HEK293 (cell line): ENCODE results near the gene HEBP2.
"Not testable (repeated sequence)": the region's sequence is repeated elsewhere in the genome, so short reads cannot be mapped to it uniquely, and the experiment has no call there.

Source experiments
- CTCF ChIA-PET: fragments of 350-600 bp; formaldehyde crosslinking; extraction: SDS; loops from one replicate; lab custom pipeline; 2021; ENCODE audit warnings: antibody characterized with exemption; lab: Yijun Ruan, JAX
- POLR2A ChIA-PET: fragments of 300-600 bp; formaldehyde crosslinking; extraction: SDS; loops from one replicate; lab custom pipeline; 2020; ENCODE audit warnings: antibody characterized with exemption, inconsistent platforms; lab: Yijun Ruan, JAX
- H3K27ac ChIP-seq: fragments of 200-500 bp; sonication (Bioruptor generic); 2 replicates; pipeline ENCODE4 v1.5.1; 2014; ENCODE audit warnings: low read depth, low read length, control low read depth, inconsistent platforms; ENCODE audit errors: extremely low read depth
- H3K36me3 ChIP-seq, 2 experiments: fragments of 200-500 bp in 1 of 2; sonication (Bioruptor generic) in 1 of 2; 1 replicate in 1 of 2; 2 replicates in 1 of 2; pipeline ENCODE4 v1.5.1; 2014 to 2017; ENCODE audit warnings: inconsistent platforms in 2 of 2, low read length in 2 of 2; ENCODE audit not compliant: control insufficient read depth in 2 of 2, insufficient read depth in 1 of 2
- H3K4me1 ChIP-seq: fragments of 200-500 bp; sonication (Bioruptor generic); 2 replicates; pipeline ENCODE4 v1.5.1; 2014; ENCODE audit warnings: mild to moderate bottlenecking, low read length, inconsistent platforms; ENCODE audit not compliant: control insufficient read depth, insufficient read depth
- H3K4me3 ChIP-seq: 2 replicates; pipeline ENCODE4 v1.5.1; 2011; ENCODE audit warnings: low read depth, mild to moderate bottlenecking, control low read depth, low read length, moderate library complexity
- H3K9me3 ChIP-seq: fragments of 200-500 bp; sonication (Bioruptor generic); 2 replicates; pipeline ENCODE4 v1.5.1; 2014; ENCODE audit warnings: low read depth, low read length, inconsistent platforms; ENCODE audit not compliant: control insufficient read depth, insufficient read depth
- ATF2 ChIP-seq: fragments of 450-650 bp; formaldehyde crosslinking; IDR thresholded peaks from 2 replicates; pipeline ENCODE4 v1.5.1; 2016; ENCODE audit warnings: missing biosample characterization, missing genetic modification characterization, low read depth
- BCL11A ChIP-seq: fragments of 450-650 bp; formaldehyde crosslinking; IDR thresholded peaks from 2 replicates; pipeline ENCODE4 v1.5.1; 2016; ENCODE audit warnings: low read depth, missing biosample characterization, missing genetic modification characterization
- EGR2 ChIP-seq: fragments of 450-650 bp; formaldehyde crosslinking; IDR thresholded peaks from 2 replicates; pipeline ENCODE4 v1.5.1; 2016; ENCODE audit warnings: low read depth, missing biosample characterization, missing genetic modification characterization
- ELK4 ChIP-seq: IDR thresholded peaks from 2 replicates; pipeline ENCODE4 v1.6.1; 2011; ENCODE audit warnings: mild to moderate bottlenecking, low read depth, low read length, borderline replicate concordance
- GLI2 ChIP-seq: fragments of 450-650 bp; formaldehyde crosslinking; IDR thresholded peaks from 2 replicates; pipeline ENCODE4; 2017; ENCODE audit warnings: missing biosample characterization, missing genetic modification characterization, low read depth, borderline replicate concordance
- HOXD13 ChIP-seq: sonication (generic); formaldehyde crosslinking; IDR thresholded peaks from 2 replicates; pipeline ENCODE4 v1.8.0; 2022; ENCODE audit warnings: missing genetic modification reagents, borderline replicate concordance
- KLF7 ChIP-seq: fragments of 450-650 bp; formaldehyde crosslinking; IDR thresholded peaks from 2 replicates; pipeline ENCODE4 v1.5.1; 2016; ENCODE audit warnings: missing biosample characterization, missing genetic modification characterization, borderline replicate concordance
- REPIN1 ChIP-seq: fragments of 450-650 bp; formaldehyde crosslinking; IDR thresholded peaks from 2 replicates; pipeline ENCODE4 v1.5.1; 2017; ENCODE audit warnings: missing biosample characterization, missing genetic modification characterization, low read depth
- TRIM28 ChIP-seq: IDR thresholded peaks from 2 replicates; pipeline ENCODE4 v1.6.1; 2011; ENCODE audit warnings: low read length, control low read depth, borderline replicate concordance
- ZBTB10 ChIP-seq: fragments of 450-650 bp; formaldehyde crosslinking; IDR thresholded peaks from 2 replicates; pipeline ENCODE4 v1.5.1; 2016; ENCODE audit warnings: missing biosample characterization, missing genetic modification characterization
- ZBTB11 ChIP-seq: fragments of 450-650 bp; formaldehyde crosslinking; conservative IDR thresholded peaks from 2 replicates; pipeline ENCODE4 v1.5.1; 2016; ENCODE audit warnings: low read depth, missing biosample characterization, missing genetic modification characterization
- ZNF146 ChIP-seq: fragments of 450-650 bp; formaldehyde crosslinking; IDR thresholded peaks from 2 replicates; pipeline ENCODE4 v1.5.1; 2016; ENCODE audit warnings: missing biosample characterization, missing genetic modification characterization
- ZNF221 ChIP-seq: fragments of 450-650 bp; formaldehyde crosslinking; IDR thresholded peaks from 2 replicates; pipeline ENCODE4 v1.5.1; 2017; ENCODE audit warnings: missing biosample characterization, missing genetic modification characterization, borderline replicate concordance
- ZNF266 ChIP-seq: fragments of 450-650 bp; formaldehyde crosslinking; IDR thresholded peaks from 2 replicates; pipeline ENCODE4 v1.5.1; 2016; ENCODE audit warnings: missing biosample characterization, missing genetic modification characterization, low read depth
- ZNF354C ChIP-seq: fragments of 450-650 bp; formaldehyde crosslinking; IDR thresholded peaks from 2 replicates; pipeline ENCODE4 v1.5.1; 2016; ENCODE audit warnings: missing biosample characterization, missing genetic modification characterization, low read depth, borderline replicate concordance
- ZNF571 ChIP-seq: fragments of 450-650 bp; formaldehyde crosslinking; IDR thresholded peaks from 2 replicates; pipeline ENCODE4 v1.5.0; 2017; ENCODE audit warnings: missing biosample characterization, missing genetic modification characterization
- ZNF660 ChIP-seq: fragments of 450-650 bp; IDR thresholded peaks from 2 replicates; pipeline ENCODE4 v1.5.1; 2018; ENCODE audit warnings: missing biosample characterization, mild to moderate bottlenecking, missing genetic modification characterization
- ZNF664 ChIP-seq: fragments of 450-650 bp; formaldehyde crosslinking; IDR thresholded peaks from 2 replicates; pipeline ENCODE4 v1.5.1; 2016; ENCODE audit warnings: missing biosample characterization, missing genetic modification characterization

Gene HEBP2

GRCh38 chr6:138357928-138358327 is 46.1 kb upstream of the HEBP2 start (continued):
- TF ChIP-seq ATF2 (tag by site-specific recombination) = no peak
- no peak for TF ChIP-seq ZBTB11 (tag by site-specific recombination)
- TF ChIP-seq ZNF571 = no peak
- no peak for TF ChIP-seq BCL11A (tag by site-specific recombination)
- TF ChIP-seq REPIN1 = no peak
- no peak for TF ChIP-seq GLI2 (tag by site-specific recombination)
- TF ChIP-seq HOXD13 (CRISPR knock-in tag) = no peak

GRCh38 chr6:138368684-138369083 is 35.3 kb upstream of the HEBP2 start:
- H3K27ac ChIP-seq, POLR2A ChIA-PET, H3K36me3 ChIP-seq, H3K4me1 ChIP-seq: not testable (repeated sequence)
- TF ChIP-seq ZNF146 (tag by site-specific recombination) = peak; percentile 85
- TF ChIP-seq, all 188 proteins: peak for 1; not testable (repeated sequence) for 187
- not testable (repeated sequence) for H3K9me3 ChIP-seq, H3K4me3 ChIP-seq
- CTCF ChIA-PET = interaction anchor here (0.7 to 1.1 kb wide), 3 partner anchors 23 to 36 kb away, joined by 3 to 5 read pairs (median 4); no protein-coding TSS in a partner anchor

GRCh38 chr6:138370631-138371451 is 33.2 kb upstream of the HEBP2 start:
- no peaks in the 10 kb centered on the region for H3K36me3 ChIP-seq
- H3K9me3 ChIP-seq = no peaks in the 10 kb centered on the region
- no peak for TF ChIP-seq ZBTB10
- TF ChIP-seq ZNF664 (tag by site-specific recombination) = no peak
- TF ChIP-seq ZNF660 (tag by site-specific recombination) = no peak
- TF ChIP-seq TRIM28 = no peak
- no peak for TF ChIP-seq KLF7
- no peak for TF ChIP-seq ELK4
- TF ChIP-seq ZNF266 = no peak
- TF ChIP-seq ZNF221 (tag by site-specific recombination) = no peak
- TF ChIP-seq EGR2 (tag by site-specific recombination) = no peak
- TF ChIP-seq ZNF354C = no peak
- TF ChIP-seq ATF2 (tag by site-specific recombination) = no peak
- no peak for TF ChIP-seq ZNF571
- POLR2A ChIA-PET = interaction anchor here (0.7 kb wide), 1 partner anchor 52 kb away, joined by 5 read pairs; no protein-coding TSS in a partner anchor
- H3K4me1 ChIP-seq = peaks cover 6% of the 10 kb centered on the region
- no peak overlapping the region for H3K4me3 ChIP-seq
- CTCF ChIA-PET = interaction anchor here (0.5 to 1.2 kb wide), 4 partner anchors 10 to 426 kb away, joined by 3 read pairs; partner anchors contain the start of gene HEBP2
- H3K27ac ChIP-seq = no peak overlapping the region
